Measurements from ENCODE around the gene CCSER1. TPM values are rescaled to one million over a fixed set of nuclear protein-coding genes. Genes with fewer than 3 reads are reported as not detected.

CCSER1 gene
- total and polyA plus RNA-seq, 2 of the 8 experiments (the other 6 are each of a cell fraction or from before 2014, with no cell fraction given): 0.26 to 0.84 TPM

- TF ChIP-seq, protein P1, sequence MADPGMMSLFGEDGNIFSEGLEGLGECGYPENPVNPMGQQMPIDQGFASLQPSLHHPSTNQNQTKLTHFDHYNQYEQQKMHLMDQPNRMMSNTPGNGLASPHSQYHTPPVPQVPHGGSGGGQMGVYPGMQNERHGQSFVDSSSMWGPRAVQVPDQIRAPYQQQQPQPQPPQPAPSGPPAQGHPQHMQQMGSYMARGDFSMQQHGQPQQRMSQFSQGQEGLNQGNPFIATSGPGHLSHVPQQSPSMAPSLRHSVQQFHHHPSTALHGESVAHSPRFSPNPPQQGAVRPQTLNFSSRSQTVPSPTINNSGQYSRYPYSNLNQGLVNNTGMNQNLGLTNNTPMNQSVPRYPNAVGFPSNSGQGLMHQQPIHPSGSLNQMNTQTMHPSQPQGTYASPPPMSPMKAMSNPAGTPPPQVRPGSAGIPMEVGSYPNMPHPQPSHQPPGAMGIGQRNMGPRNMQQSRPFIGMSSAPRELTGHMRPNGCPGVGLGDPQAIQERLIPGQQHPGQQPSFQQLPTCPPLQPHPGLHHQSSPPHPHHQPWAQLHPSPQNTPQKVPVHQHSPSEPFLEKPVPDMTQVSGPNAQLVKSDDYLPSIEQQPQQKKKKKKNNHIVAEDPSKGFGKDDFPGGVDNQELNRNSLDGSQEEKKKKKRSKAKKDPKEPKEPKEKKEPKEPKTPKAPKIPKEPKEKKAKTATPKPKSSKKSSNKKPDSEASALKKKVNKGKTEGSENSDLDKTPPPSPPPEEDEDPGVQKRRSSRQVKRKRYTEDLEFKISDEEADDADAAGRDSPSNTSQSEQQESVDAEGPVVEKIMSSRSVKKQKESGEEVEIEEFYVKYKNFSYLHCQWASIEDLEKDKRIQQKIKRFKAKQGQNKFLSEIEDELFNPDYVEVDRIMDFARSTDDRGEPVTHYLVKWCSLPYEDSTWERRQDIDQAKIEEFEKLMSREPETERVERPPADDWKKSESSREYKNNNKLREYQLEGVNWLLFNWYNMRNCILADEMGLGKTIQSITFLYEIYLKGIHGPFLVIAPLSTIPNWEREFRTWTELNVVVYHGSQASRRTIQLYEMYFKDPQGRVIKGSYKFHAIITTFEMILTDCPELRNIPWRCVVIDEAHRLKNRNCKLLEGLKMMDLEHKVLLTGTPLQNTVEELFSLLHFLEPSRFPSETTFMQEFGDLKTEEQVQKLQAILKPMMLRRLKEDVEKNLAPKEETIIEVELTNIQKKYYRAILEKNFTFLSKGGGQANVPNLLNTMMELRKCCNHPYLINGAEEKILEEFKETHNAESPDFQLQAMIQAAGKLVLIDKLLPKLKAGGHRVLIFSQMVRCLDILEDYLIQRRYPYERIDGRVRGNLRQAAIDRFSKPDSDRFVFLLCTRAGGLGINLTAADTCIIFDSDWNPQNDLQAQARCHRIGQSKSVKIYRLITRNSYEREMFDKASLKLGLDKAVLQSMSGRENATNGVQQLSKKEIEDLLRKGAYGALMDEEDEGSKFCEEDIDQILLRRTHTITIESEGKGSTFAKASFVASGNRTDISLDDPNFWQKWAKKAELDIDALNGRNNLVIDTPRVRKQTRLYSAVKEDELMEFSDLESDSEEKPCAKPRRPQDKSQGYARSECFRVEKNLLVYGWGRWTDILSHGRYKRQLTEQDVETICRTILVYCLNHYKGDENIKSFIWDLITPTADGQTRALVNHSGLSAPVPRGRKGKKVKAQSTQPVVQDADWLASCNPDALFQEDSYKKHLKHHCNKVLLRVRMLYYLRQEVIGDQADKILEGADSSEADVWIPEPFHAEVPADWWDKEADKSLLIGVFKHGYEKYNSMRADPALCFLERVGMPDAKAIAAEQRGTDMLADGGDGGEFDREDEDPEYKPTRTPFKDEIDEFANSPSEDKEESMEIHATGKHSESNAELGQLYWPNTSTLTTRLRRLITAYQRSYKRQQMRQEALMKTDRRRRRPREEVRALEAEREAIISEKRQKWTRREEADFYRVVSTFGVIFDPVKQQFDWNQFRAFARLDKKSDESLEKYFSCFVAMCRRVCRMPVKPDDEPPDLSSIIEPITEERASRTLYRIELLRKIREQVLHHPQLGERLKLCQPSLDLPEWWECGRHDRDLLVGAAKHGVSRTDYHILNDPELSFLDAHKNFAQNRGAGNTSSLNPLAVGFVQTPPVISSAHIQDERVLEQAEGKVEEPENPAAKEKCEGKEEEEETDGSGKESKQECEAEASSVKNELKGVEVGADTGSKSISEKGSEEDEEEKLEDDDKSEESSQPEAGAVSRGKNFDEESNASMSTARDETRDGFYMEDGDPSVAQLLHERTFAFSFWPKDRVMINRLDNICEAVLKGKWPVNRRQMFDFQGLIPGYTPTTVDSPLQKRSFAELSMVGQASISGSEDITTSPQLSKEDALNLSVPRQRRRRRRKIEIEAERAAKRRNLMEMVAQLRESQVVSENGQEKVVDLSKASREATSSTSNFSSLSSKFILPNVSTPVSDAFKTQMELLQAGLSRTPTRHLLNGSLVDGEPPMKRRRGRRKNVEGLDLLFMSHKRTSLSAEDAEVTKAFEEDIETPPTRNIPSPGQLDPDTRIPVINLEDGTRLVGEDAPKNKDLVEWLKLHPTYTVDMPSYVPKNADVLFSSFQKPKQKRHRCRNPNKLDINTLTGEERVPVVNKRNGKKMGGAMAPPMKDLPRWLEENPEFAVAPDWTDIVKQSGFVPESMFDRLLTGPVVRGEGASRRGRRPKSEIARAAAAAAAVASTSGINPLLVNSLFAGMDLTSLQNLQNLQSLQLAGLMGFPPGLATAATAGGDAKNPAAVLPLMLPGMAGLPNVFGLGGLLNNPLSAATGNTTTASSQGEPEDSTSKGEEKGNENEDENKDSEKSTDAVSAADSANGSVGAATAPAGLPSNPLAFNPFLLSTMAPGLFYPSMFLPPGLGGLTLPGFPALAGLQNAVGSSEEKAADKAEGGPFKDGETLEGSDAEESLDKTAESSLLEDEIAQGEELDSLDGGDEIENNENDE (IDR thresholded peaks at IDR 0.05; ENCODE audit: insufficient replicate concordance, low read length): no peak
- TF ChIP-seq BRCA1 (IDR thresholded peaks at IDR 0.05; ENCODE audit: low read depth, low read length) (no peak), CHD2 (IDR thresholded peaks at IDR 0.05; ENCODE audit: low read length) (no peak), CEBPB (IDR thresholded peaks at IDR 0.05; ENCODE audit: low read depth, low read length) (no peak), SIN3A (conservative IDR thresholded peaks at IDR 0.05 in 1 of 2, IDR thresholded peaks at IDR 0.05 in 1 of 2; ENCODE audit: low read depth in 1 of 2, low read length in 2 of 2) (no peak), POLR2A (IDR thresholded peaks at IDR 0.05; ENCODE audit: control extremely low read depth in 1 of 2, low read depth in 2 of 2, low read length in 2 of 2) (no peak), SP1 (IDR thresholded peaks at IDR 0.05; ENCODE audit: low read depth, low read length) (no peak), EGR1 (IDR thresholded peaks at IDR 0.05; ENCODE audit: borderline replicate concordance, low read depth, low read length) (no peak), MAFK (IDR thresholded peaks at IDR 0.05; ENCODE audit: low read depth, low read length) (no peak)
- TF ChIP-seq, protein P2, sequence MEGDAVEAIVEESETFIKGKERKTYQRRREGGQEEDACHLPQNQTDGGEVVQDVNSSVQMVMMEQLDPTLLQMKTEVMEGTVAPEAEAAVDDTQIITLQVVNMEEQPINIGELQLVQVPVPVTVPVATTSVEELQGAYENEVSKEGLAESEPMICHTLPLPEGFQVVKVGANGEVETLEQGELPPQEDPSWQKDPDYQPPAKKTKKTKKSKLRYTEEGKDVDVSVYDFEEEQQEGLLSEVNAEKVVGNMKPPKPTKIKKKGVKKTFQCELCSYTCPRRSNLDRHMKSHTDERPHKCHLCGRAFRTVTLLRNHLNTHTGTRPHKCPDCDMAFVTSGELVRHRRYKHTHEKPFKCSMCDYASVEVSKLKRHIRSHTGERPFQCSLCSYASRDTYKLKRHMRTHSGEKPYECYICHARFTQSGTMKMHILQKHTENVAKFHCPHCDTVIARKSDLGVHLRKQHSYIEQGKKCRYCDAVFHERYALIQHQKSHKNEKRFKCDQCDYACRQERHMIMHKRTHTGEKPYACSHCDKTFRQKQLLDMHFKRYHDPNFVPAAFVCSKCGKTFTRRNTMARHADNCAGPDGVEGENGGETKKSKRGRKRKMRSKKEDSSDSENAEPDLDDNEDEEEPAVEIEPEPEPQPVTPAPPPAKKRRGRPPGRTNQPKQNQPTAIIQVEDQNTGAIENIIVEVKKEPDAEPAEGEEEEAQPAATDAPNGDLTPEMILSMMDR (IDR thresholded peaks at IDR 0.05; ENCODE audit: control extremely low read depth in 1 of 3, insufficient read depth in 1 of 3, low read depth in 1 of 3, low read length in 3 of 3): no peak
Observed at GRCh38 chr4:90445380-90445779, 318.2 kb downstream of the CCSER1 start (continued).
